HT1080 (cell line): ENCODE data around the gene SPR. TPM values are rescaled to one million over a fixed set of nuclear protein-coding genes. Genes with fewer than 3 reads are reported as not detected.
"Not testable (repeated sequence)": the region's sequence is repeated elsewhere in the genome, so short reads cannot be mapped to it uniquely, and the experiment has no call there.

Experiments
- DNase-seq: peaks from one replicate; pipeline ENCODE4 v3.0.0-alpha.2; 2015; ENCODE audit warnings: low read depth
- total RNA-seq: library from RNA; depleted of rRNA; stranded (reverse); fragments of >200 nt; shearing (Covaris generic); gene quantifications from 2 replicates; pipeline ENCODE4 v1.2.3, GENCODE V29; 2014

The SPR gene
- total RNA-seq, 1 experiment from 2014 or later, result 62.4 TPM

GRCh38 chr2:72888438-72889202, 1.4 kb downstream of the SPR start:
- DNase-seq, result no peak

- no peak for DNase-seq
Measured at GRCh38 chr2:72889991-72890390, 2.8 kb downstream of the SPR start.

- DNase-seq, result no peak
Measured at GRCh38 chr2:72891091-72891818, 4.0 kb downstream of the SPR start.

DNA sequence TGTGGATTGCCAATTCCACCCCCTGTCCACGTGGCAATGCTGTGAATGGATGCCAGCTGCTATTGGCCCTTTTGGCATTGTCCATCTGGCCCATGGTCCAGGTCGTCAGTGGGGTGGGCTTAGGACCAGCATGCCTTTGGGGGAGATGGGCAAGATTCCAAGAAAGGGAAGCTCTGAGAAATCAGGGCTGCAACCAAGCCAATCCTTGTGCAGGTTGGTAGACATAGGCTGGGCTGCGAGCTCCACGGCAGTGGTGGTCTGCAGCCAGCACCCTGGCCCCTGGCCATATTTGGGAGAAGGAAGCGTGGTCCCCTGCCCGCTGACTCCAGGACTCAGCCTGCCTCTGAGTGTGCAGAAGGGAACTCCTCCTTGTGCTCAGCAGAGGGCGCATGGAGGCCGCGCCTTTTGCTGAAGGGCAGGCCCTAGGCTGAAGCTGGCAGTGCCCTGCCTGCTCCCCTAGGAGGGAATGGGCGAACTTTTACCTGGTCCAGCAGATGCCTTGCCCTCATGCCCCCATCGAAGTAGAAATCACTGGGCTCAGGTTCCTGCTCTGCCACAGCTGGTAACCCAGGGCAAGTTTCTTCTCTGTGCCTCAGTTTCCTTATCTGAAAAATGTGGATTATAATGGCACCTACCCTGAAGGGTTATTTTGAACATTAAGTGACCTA, 5.4 kb downstream of the SPR start:
- peak; percentile 61 for DNase-seq

DNA sequence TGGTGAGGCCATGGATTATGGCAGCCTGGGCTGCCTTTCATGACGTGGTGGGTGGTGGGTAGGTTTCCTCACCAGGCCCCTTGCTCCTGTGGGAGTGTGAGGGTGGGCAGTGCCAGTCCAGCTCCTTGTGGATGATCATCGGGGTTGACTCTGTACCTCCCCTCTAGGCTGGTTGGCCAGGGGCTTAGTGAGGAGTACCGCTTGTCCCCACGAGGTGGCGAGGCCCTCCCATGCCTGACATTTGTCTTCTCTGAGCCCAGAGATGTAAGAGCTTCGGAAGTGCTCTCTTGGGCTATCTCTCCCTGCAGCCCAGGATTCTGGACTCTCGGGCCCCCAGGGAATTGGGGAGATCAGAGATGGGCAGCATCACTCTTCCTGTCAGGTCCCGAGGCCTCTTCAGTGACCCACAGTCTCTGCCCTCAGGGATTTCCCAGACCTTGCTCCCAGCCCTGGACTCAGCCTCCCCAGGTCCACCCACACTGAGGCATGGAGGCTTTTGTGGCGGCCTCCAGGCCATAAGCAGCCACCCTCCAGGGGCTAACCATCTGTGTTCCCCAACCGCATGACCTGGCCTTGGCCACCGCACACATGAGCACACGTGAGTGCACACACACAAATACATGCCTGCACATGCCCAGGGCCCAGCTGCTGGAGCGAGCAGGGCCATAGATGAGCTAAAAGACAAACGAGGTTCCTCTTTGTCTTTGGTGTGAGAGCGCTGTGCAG, 6.5 kb downstream of the SPR start:
- DNase-seq, result peak; percentile 73

DNA sequence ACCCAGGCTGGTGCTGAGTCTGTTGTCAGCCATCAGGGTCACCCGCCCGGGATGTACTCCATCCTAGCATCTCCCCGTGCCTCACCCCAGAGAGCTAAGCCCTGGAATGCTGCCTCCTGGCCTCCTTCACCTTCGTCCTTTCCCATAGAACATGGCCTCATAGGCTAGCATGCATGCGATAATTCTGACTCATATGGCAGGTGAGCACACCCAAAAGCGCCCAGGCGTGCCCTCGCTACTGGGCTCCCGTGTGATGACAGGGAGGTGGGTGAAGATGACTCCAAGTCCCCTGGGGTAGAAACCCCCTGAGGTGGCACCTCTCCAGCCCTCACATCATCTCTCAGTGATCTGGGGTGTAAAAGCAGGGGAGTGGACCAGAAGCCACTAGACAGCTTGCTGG, 7.3 kb downstream of the SPR start:
- DNase-seq, result no peak

DNA sequence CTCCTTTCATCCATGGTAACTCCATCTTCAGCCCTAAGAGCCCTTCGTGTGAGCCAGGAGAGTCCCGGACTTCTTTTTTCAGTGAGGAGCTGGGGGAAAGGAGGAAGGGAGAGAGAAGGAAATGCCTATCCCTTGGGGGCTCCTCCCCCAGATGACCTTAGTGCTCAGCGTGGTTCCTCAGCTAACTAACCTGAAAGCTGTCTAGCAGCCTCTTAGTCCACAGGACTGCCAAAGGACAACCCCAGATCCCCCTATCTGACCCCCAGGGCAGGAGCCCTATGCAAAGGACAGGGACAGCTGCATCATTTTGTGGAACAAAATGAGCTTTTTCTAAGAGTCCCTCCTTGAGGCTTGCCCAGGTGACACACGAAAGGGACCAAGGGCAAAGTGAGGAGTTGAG, 7.9 kb downstream of the SPR start:
- no peak for DNase-seq

GRCh38 chr2:72895759-72896281, 8.6 kb downstream of the SPR start:
- DNase-seq, result no peak

DNA sequence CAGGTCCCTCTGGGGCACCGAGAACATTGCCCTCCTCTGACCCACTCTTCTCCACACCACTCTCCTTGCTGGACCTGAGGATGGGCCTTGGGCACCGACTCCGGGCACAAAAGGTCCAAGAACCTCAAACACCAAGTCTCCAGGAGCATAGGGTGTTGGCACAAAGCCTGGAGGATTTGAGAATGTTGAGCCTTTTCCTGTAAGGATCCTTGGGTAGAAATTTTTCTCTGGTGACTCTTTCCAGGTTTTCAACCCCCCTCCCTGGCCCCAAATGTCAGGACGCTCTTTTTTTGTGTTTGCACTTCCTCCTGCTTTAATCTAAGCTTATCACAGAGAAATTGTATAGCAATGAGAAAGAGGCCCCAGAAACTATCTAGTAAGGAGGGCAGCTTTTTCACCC, 9.2 kb downstream of the SPR start:
- peak; percentile 33 for DNase-seq

- DNase-seq, result no peak
Measured at GRCh38 chr2:72897785-72898584, 10.8 kb downstream of the SPR start.

DNA sequence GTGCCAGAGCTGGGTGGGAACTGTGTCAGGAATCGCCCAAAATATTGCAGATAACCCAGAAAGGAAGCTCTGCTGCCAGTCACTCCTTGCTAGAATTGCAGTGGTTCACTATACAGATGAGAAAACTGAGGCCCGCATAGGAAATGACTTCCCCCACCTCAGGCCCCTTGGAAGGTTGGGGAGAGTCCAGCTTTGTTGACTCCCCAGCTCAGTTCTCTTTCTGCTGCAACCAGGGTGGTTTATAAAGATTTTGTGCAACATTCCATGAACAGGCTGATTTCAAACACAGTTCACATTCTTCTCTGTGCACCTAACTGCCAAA, 11.3 kb downstream of the SPR start:
- DNase-seq, result no peak

DNA sequence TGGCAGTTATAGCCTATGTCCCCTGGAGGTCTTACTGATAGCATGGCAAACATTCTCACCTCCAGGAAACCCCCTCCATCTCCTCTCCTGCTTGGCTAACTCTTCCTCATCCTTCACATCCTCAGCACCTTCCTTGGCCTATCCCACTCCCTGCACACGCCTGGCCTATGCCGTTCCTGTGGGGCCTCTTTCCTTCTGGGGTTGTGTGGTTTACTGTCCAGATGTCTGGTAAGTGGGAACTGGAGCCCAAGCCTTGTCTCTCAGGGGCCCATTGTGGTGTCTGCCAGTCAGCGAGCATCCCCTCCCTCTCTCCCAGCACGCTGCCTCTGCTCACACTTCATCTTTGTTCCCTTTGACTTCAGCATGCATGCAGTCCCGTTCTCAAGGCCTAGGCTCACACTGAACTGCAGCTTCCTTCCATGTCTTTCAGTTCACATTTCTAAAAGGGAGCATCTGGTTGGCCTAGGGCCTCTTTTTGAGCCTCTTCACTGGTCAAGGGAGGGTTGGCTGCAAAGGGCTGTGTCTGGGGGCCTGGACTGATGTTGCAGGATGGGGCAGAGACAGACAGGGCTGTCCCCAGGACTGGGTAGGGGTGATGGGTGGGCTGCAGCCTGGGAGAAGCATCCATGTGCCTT, 13.1 kb downstream of the SPR start:
- DNase-seq, result no peak

DNA sequence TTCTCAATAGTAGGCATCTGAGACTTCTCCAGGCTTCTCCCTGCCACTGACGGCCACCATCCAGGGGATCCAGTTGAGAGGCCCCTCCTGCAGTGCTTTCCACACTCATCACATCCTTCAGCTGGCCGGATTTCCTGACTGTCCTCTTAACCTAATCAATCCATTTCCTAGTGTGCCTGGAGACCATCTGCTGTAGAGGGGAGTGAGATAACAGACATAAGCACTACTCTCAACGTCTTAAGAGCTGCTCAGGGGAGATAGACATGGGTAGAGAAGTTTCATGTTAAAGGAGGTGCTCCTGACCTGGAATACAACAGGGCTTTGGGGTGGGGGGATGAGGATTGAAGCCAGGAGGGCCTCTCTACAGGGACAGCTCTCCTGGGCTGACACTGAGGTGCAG, 14.2 kb downstream of the SPR start:
- no peak for DNase-seq

- not testable (repeated sequence) for DNase-seq
Measured at GRCh38 chr2:72907369-72907768, 20.2 kb downstream of the SPR start.

DNA sequence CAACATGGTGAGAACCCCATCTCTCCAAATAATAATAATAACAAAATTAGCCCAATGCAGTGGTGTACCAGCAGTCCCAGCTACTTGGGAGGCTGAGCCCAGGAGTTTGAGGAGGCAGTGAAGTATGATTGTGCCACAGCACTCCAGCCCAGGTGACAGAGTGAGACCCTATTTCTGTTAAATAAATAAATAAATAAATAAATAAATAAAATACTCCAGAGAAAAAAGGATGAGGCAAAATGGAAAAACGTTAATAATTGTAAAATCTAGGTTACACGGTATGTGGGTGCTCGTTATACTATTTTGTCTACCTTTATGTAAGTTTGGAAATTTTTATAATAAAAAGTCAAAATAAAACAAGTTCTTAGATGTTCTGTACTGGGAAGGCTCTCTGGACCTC, 21.5 kb downstream of the SPR start:
- DNase-seq, result no peak

- DNase-seq, result no peak
Measured at GRCh38 chr2:72911256-72911655, 24.0 kb downstream of the SPR start.

GRCh38 chr2:72913486-72914205, 26.4 kb downstream of the SPR start:
- DNase-seq, result no peak

DNA sequence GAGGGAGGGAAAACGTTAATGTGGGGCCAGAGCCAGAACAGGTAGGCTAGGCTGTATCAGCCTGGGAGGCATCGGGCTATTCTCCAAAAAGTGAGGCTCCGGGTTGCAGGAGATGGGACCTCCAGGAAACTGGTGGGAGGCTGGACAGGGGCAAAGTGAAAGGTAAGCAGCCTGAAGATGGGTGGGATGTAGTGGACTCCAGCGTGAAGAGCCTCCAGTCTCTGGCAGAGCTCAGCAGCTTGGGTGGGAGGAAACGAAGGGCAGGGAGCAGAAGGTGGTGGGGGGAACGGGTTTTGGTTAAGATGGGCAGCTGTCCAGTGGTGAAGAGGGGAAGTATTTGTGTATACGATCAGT, 27.0 kb downstream of the SPR start:
- DNase-seq, result no peak

DNA sequence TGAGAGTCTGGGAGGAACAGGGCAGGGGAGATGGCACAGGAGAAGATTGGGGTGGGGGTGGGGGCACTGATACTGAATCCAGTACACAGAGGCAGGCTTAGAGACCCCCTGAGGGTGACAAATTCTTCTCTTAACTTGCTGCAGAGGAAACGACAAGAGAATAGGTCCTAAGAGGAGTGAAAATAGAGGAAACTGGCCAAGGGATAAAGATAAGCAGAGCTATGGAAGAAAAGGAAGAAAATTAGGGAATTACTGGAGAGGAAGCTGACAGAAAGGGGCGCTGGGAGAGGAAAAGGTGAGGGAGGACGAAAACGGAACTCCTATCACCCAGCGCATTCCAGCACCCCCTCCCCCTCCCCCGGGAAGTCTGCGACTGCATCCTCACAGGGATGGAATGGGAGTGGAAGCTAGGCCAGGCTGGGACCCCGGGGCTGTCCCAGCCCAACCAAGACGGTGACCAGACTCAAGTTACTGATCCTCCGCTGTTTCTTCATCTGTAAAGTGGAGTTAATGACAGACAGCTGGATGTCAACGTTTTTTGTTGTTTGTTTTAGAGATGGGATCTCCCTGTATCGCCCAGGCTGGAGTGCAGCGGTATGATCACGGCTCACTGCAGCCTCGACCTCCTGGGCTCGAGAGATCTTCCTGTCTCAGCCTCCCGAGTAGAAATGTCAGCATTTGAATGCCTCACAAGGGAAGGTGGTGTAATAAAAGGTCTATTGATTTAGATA, 27.5 kb downstream of the SPR start:
- DNase-seq, result no peak
